ENCODE data around the gene BLTP1.

BLTP1 gene

GRCh38 chr4:122131562-122132157 lies 20.5 kb upstream of the BLTP1 start:
- no peaks in the 10 kb centered on the region for H3K27me3 ChIP-seq
- no peaks in the 10 kb centered on the region for H3K4me1 ChIP-seq (ENCODE audit: control insufficient read depth in 1 of 2, insufficient read depth in 1 of 2, low read depth in 1 of 2, low read length in 1 of 2)
- H3K9me3 ChIP-seq, result no peaks in the 10 kb centered on the region
- no peak overlapping the region for H3K4me3 ChIP-seq (ENCODE audit: low read depth in 1 of 2, low read length in 1 of 2)
- no peak overlapping the region for H3K27ac ChIP-seq
- no peaks in the 10 kb centered on the region for H3K36me3 ChIP-seq
- TF ChIP-seq CTCF (IDR thresholded peaks at IDR 0.05), result no peak

DNA sequence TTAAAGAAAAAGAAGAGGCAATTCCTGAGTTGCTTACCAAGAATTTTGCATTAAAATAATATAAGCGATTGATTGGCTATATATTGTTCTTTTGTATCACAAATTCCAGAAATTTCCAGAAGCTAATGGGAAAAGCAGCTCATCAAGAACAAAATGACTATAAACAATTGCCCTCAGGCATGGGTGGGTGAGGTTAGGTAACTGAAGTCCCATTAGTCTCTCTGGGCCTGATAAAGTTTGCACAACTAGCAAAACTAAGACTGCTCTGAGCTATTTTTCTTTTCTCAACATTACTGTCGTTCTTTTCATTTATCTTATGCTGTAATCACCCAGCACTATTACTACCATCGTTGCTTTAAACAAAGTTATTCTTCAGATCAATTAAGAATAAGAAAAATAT lies 19.2 kb upstream of the BLTP1 start:
- no peak overlapping the region for H3K27ac ChIP-seq
- no peaks in the 10 kb centered on the region for H3K36me3 ChIP-seq

DNA sequence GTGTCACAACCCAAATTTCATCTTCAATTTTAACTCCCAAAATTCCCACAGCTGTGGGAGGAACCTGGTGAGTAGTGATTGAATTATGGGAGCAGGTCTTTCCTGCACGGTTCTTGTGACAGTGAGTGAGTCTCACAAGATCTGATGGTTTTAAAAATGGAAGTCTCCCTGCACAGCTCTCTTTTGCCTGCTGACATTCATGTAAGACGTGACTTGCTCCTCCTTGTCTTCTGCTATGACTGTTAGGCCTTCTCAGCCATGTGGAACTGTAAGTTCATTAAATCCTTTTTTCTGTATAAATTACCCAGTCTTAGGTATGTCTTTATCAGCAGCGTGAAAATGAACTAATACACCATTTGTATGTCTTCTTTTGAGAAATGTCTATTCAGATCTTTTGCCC lies 13.0 kb upstream of the BLTP1 start:
- H3K27me3 ChIP-seq, result no peaks in the 10 kb centered on the region
- TF ChIP-seq CTCF (IDR thresholded peaks at IDR 0.05), result no peak

More for the DNA sequence above, 19.2 kb upstream of the BLTP1 start:
- no peak for TF ChIP-seq CTCF (IDR thresholded peaks at IDR 0.05)
- H3K9me3 ChIP-seq, result no peaks in the 10 kb centered on the region
- H3K27me3 ChIP-seq, result no peaks in the 10 kb centered on the region
- no peak overlapping the region for H3K4me3 ChIP-seq (ENCODE audit: low read depth in 1 of 2, low read length in 1 of 2)
- H3K4me1 ChIP-seq (ENCODE audit: control insufficient read depth in 1 of 2, insufficient read depth in 1 of 2, low read depth in 1 of 2, low read length in 1 of 2), result no peaks in the 10 kb centered on the region

GRCh38 chr4:122140834-122141233 lies 11.3 kb upstream of the BLTP1 start:
- Histone ChIP-seq H3K27ac (no peak overlapping the region), H3K36me3 (no peaks in the 10 kb centered on the region), H3K4me3 (ENCODE audit: low read depth in 1 of 2, low read length in 1 of 2) (no peak overlapping the region), H3K4me1 (ENCODE audit: control insufficient read depth in 1 of 2, insufficient read depth in 1 of 2, low read depth in 1 of 2, low read length in 1 of 2) (no peaks in the 10 kb centered on the region), H3K27me3 (no peaks in the 10 kb centered on the region), H3K9me3 (no peaks in the 10 kb centered on the region)
- no peak for TF ChIP-seq CTCF (IDR thresholded peaks at IDR 0.05)

More for the DNA sequence above, 13.0 kb upstream of the BLTP1 start:
- H3K4me1 ChIP-seq (ENCODE audit: control insufficient read depth in 1 of 2, insufficient read depth in 1 of 2, low read depth in 1 of 2, low read length in 1 of 2), result no peaks in the 10 kb centered on the region
- no peaks in the 10 kb centered on the region for H3K9me3 ChIP-seq
- no peaks in the 10 kb centered on the region for H3K36me3 ChIP-seq
- H3K27ac ChIP-seq, result no peak overlapping the region
- no peak overlapping the region for H3K4me3 ChIP-seq (ENCODE audit: low read depth in 1 of 2, low read length in 1 of 2)

- TF ChIP-seq CTCF (IDR thresholded peaks at IDR 0.05), result no peak
- H3K4me3 ChIP-seq (ENCODE audit: low read depth in 1 of 2, low read length in 1 of 2), result no peak overlapping the region
- no peaks in the 10 kb centered on the region for H3K27me3 ChIP-seq
- no peaks in the 10 kb centered on the region for H3K36me3 ChIP-seq
- no peaks in the 10 kb centered on the region for H3K9me3 ChIP-seq
- H3K27ac ChIP-seq, result no peak overlapping the region
- H3K4me1 ChIP-seq (ENCODE audit: control insufficient read depth in 1 of 2, insufficient read depth in 1 of 2, low read depth in 1 of 2, low read length in 1 of 2), result no peaks in the 10 kb centered on the region
Measured at GRCh38 chr4:122142687-122143086, 9.4 kb upstream of the BLTP1 start.
